ENCODE measurements around the gene AGT. TPM values are rescaled to one million over a fixed set of nuclear protein-coding genes. Genes with fewer than 3 reads are reported as not detected.
"Not testable (repeated sequence)": the region's sequence is repeated elsewhere in the genome, so short reads cannot be mapped to it uniquely, and the experiment has no call there.

Gene AGT
- total RNA-seq, 1 donor = not detected

- no peak overlapping the region for H3K4me3 ChIP-seq (ENCODE audit: low read length)
- H3K9me3 ChIP-seq (ENCODE audit: low read depth, low read length) = no peaks in the 10 kb centered on the region
- no peaks in the 10 kb centered on the region for H3K4me1 ChIP-seq (ENCODE audit: insufficient read depth, low read length)
- H3K27me3 ChIP-seq (ENCODE audit: insufficient read depth, low read length) = no peaks in the 10 kb centered on the region
Observed at GRCh38 chr1:230706020-230706699, 7.8 kb downstream of the AGT start.

GRCh38 chr1:230705289-230706019 lies 8.5 kb downstream of the AGT start:
- Histone ChIP-seq H3K9me3 (ENCODE audit: low read depth, low read length) (no peaks in the 10 kb centered on the region), H3K27me3 (ENCODE audit: insufficient read depth, low read length) (no peaks in the 10 kb centered on the region)

DNA sequence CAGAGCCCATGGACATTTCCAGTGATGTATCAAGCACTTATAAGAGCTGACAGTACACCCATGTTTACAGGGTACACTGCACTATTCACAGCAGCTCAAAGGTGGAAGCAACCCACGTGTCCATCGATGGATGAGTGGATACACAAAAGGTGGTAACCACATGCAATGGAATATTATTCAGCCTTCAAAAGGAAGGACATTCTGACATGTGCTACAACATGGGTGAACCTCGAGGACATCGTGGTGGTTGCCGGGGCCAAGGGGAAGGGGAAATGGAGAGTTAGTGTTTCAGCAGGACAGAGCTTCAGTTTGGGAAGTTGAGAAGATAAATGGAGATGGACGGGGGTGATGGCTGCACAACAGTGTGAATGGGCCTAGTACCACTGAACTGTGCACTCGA lies 9.1 kb downstream of the AGT start:
- Histone ChIP-seq H3K4me3 (ENCODE audit: low read length) (no peak overlapping the region), H3K9me3 (ENCODE audit: low read depth, low read length) (no peaks in the 10 kb centered on the region), H3K27me3 (ENCODE audit: insufficient read depth, low read length) (no peaks in the 10 kb centered on the region), H3K4me1 (ENCODE audit: insufficient read depth, low read length) (no peaks in the 10 kb centered on the region)

More at GRCh38 chr1:230705289-230706019, 8.5 kb downstream of the AGT start:
- Histone ChIP-seq H3K4me3 (ENCODE audit: low read length) (no peak overlapping the region), H3K4me1 (ENCODE audit: insufficient read depth, low read length) (no peaks in the 10 kb centered on the region)

GRCh38 chr1:230703679-230704385 lies 10.1 kb downstream of the AGT start:
- no peak overlapping the region for H3K4me3 ChIP-seq (ENCODE audit: low read length)
- no peaks in the 10 kb centered on the region for H3K27me3 ChIP-seq (ENCODE audit: insufficient read depth, low read length)
- no peaks in the 10 kb centered on the region for H3K9me3 ChIP-seq (ENCODE audit: low read depth, low read length)
- no peaks in the 10 kb centered on the region for H3K4me1 ChIP-seq (ENCODE audit: insufficient read depth, low read length)

DNA sequence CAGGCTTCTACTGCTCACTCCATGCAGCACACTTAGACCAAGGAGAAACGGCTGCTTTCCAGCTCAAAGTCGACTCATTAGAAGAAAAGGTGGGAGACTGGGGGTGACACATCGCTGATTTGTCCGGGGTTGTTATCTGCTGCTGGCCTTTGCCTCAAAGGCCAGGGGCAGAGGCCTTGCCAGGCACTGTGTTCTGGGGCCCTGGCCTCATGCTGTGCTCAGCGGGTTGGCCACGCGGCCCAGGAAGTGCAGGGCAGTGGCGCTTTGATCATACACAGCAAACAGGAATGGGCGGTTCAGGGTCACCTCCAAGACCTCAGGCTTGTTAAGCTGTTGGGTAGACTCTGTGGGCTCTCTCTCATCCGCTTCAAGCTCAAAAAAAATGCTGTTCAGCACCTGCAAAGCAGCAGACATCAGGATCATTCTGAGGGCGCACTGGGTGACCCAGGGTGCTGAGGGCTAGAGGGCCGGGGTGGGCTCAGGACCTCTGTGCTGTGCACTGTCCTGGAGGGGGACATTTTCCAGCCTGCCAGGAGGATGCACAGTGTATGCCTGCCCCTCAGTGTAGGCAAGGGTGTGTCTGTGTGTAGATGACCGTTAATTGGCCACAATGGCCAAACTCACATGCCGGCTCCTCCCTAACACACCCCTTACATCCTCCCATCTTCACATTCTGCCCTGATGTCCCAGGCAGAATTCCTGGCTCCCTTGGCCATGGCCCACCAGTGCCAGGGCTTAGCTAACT lies 10.8 kb downstream of the AGT start:
- H3K4me1 ChIP-seq (ENCODE audit: insufficient read depth, low read length) = no peaks in the 10 kb centered on the region
- no peaks in the 10 kb centered on the region for H3K27me3 ChIP-seq (ENCODE audit: insufficient read depth, low read length)
- H3K9me3 ChIP-seq (ENCODE audit: low read depth, low read length) = no peaks in the 10 kb centered on the region
- no peak overlapping the region for H3K4me3 ChIP-seq (ENCODE audit: low read length)

DNA sequence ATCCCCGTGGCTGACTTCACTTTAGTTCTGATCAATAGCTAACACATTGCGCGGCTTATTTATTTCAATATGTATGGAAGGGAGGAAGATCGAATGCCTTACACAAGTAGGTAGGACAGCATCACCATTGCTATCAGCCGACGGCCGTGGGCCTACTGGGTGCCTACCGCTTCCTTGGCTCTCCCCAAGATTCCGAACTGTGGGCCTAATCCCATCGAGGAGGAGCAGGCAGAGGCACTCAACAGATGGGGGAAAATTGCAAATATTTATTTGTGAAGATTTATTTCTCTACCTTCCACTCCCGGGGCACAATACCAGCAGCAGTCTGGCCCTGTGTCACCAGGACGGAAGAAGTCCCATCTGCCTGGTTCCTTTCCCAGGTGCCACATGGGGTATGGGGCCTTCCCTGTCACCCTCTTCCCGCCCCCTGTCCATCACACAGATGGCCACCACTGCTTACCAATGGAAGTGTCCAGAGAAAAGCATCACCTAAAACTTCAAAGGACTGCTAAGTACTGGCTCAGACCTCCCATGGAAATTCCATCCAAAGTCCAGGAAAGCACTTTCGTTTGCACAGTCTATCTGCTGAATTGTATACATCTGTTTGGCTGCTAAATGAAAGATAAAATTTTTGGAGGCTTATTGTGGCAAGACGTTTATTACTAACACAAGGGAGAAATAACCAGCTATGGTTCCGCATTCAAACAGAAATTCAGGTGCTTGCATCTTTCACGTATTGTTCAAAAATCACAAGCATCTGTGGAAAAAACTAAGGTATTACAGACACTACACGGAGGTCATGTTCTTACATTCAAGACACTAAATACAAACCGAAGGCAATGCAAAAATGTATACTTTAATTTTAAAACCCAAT lies 11.8 kb downstream of the AGT start:
- Histone ChIP-seq H3K27me3 (ENCODE audit: insufficient read depth, low read length) (no peaks in the 10 kb centered on the region), H3K9me3 (ENCODE audit: low read depth, low read length) (no peaks in the 10 kb centered on the region), H3K4me1 (ENCODE audit: insufficient read depth, low read length) (no peaks in the 10 kb centered on the region), H3K4me3 (ENCODE audit: low read length) (no peak overlapping the region)

DNA sequence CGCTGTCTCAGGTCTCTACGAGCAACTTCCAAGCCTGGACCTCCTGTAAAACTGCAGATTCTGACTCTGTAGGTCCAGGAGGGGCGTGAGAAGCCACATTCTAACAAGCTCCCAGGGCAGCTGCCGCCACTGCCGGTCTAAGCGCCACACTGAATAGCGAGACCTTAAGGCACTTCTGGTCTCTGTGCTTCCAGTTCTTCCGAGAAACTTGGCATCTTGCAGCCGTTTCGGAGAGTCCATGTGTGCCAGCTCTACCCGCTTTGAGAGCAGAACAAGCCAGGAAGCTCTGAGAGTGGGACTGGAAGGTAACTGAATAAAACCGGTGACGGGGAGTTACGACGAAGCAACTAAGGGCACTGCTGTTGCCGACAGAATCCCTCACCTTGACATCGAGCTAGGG lies 12.5 kb downstream of the AGT start:
- Histone ChIP-seq H3K4me1 (ENCODE audit: insufficient read depth, low read length) (no peaks in the 10 kb centered on the region), H3K4me3 (ENCODE audit: low read length) (no peak overlapping the region), H3K27me3 (ENCODE audit: insufficient read depth, low read length) (no peaks in the 10 kb centered on the region), H3K9me3 (ENCODE audit: low read depth, low read length) (no peaks in the 10 kb centered on the region)

GRCh38 chr1:230700132-230700531 lies 13.8 kb downstream of the AGT start:
- Histone ChIP-seq H3K4me1 (ENCODE audit: insufficient read depth, low read length) (no peaks in the 10 kb centered on the region), H3K9me3 (ENCODE audit: low read depth, low read length) (no peaks in the 10 kb centered on the region), H3K4me3 (ENCODE audit: low read length) (no peak overlapping the region), H3K27me3 (ENCODE audit: insufficient read depth, low read length) (no peaks in the 10 kb centered on the region)

- Histone ChIP-seq H3K27me3 (ENCODE audit: insufficient read depth, low read length) (no peaks in the 10 kb centered on the region), H3K4me1 (ENCODE audit: insufficient read depth, low read length) (no peaks in the 10 kb centered on the region), H3K9me3 (ENCODE audit: low read depth, low read length) (no peaks in the 10 kb centered on the region), H3K4me3 (ENCODE audit: low read length) (no peak overlapping the region)
Observed at GRCh38 chr1:230699716-230700115, 14.2 kb downstream of the AGT start.

DNA sequence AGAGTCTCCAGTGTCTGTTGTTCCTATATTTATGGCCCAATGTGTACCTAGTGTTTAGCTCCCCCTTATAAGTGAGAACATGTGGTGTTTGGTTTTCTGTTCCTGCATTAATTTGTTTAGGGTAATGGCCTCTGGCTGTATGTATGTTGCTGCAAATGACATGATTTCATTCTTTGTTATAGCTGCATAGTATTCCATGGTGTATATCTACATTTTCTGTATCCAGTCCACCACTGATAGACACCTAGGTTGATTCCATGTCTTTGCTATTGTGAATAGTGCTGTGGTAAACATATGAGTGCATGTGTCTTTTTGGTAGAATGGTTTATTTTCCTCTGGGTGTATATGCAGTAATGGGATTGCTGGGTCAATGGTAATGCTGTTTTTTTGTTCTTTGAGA lies 15.0 kb downstream of the AGT start:
- not testable (repeated sequence) for H3K4me1 ChIP-seq (ENCODE audit: insufficient read depth, low read length); H3K9me3 ChIP-seq (ENCODE audit: low read depth, low read length); H3K4me3 ChIP-seq (ENCODE audit: low read length); H3K27me3 ChIP-seq (ENCODE audit: insufficient read depth, low read length)

GRCh38 chr1:230698130-230698529 lies 15.8 kb downstream of the AGT start:
- Histone ChIP-seq H3K9me3 (ENCODE audit: low read depth, low read length) (no peaks in the 10 kb centered on the region), H3K4me3 (ENCODE audit: low read length) (no peak overlapping the region), H3K4me1 (ENCODE audit: insufficient read depth, low read length) (no peaks in the 10 kb centered on the region), H3K27me3 (ENCODE audit: insufficient read depth, low read length) (no peaks in the 10 kb centered on the region)

DNA sequence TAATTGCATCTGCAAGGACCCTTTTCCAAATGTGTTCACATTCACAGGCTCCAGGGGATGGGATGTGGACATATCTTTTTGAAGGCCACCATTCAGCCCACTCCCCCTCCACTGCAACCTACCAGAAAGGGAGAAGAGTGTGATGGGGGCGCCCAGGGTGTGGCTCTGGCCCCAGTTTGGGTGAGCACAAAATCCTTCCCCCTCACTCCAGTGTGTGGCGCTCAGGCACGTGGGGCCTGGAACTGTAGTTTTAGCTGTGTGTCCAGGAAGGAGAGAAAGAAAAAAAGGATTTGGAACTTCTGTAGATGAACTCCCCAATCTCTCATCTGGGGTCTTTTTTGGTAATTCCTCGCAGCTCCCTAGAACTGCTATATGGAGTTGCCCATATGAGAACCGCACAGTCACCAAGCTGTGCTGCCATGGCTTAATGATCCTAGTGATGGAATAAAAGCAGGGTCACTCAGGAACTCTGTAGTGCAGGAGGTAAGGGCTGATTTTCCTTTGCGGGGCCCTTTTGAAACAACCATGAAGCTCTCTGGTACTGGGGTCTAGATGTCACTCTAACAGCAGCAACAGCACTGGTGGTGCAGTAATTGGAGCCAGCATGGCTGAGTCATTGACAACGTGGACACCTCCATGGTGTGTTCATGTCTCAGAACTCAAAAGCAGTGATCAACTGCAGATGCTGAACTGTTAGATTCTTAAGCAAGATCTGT lies 17.0 kb downstream of the AGT start:
- H3K9me3 ChIP-seq (ENCODE audit: low read depth, low read length) = no peaks in the 10 kb centered on the region
- H3K4me3 ChIP-seq (ENCODE audit: low read length) = no peak overlapping the region
- no peaks in the 10 kb centered on the region for H3K4me1 ChIP-seq (ENCODE audit: insufficient read depth, low read length)
- H3K27me3 ChIP-seq (ENCODE audit: insufficient read depth, low read length) = no peaks in the 10 kb centered on the region

DNA sequence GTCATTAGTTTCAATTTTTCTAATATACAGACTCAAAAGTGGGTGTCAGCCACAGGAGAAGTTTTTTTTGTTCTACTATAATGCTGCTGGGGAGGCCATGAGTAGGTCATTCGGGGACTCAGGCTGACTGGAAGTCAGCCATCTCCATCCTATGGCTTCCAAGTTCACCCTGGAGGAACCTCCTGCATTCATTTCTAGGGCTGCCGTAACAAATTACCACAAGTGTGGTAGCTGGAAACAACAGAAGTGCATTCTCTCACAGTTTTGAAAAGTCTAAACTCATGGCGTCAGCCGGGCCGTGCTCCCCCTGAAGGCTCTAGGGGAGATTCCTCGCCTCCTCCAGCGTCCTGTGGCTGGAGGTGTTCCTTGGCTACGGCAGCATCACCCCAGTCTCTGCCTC lies 17.7 kb downstream of the AGT start:
- Histone ChIP-seq H3K4me3 (ENCODE audit: low read length) (no peak overlapping the region), H3K9me3 (ENCODE audit: low read depth, low read length) (no peaks in the 10 kb centered on the region), H3K27me3 (ENCODE audit: insufficient read depth, low read length) (no peaks in the 10 kb centered on the region), H3K4me1 (ENCODE audit: insufficient read depth, low read length) (no peaks in the 10 kb centered on the region)

DNA sequence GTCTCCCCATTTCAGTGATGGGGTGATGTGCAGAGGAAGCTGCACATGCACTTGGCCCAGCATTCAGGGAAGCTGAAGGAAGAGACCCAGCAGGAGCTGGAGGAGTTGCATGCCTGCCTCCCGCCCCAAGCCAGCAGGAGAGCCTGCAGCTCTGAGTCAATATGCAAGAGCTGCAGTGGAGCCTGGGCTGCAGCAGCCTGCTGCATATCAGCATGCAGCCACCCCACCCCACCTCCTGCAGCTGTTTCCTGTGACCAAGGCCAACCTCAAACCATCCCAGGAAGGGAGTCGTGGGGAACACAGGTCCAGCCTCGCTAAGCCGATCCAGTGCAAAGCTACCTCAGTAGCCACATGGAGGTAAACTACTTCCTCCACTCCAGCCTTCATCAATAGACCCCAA lies 18.9 kb downstream of the AGT start:
- Histone ChIP-seq H3K4me3 (ENCODE audit: low read length) (no peak overlapping the region), H3K9me3 (ENCODE audit: low read depth, low read length) (no peaks in the 10 kb centered on the region), H3K4me1 (ENCODE audit: insufficient read depth, low read length) (no peaks in the 10 kb centered on the region), H3K27me3 (ENCODE audit: insufficient read depth, low read length) (no peaks in the 10 kb centered on the region)
